Skeletal muscle satellite cell (primary cell): ENCODE measurements around the gene RBM41.
A peak's percentile ranks its signal among the peaks of the same experiment; 100 is the strongest.
"Not testable (repeated sequence)": the region's sequence is repeated elsewhere in the genome, so short reads cannot be mapped to it uniquely, and the experiment has no call there.

Experiments
- H3K27me3 ChIP-seq: 2 replicates; pipeline ENCODE4 v1.7.0; 2013; ENCODE audit warnings: low read length; ENCODE audit not compliant: control insufficient read depth, insufficient read depth
- H3K36me3 ChIP-seq: 2 replicates; pipeline ENCODE4 v1.7.0; 2013; ENCODE audit warnings: mild to moderate bottlenecking, control low read depth, low read length; ENCODE audit not compliant: insufficient read depth
- H3K4me1 ChIP-seq: 2 replicates; pipeline ENCODE4 v1.7.0; 2013; ENCODE audit warnings: low read length; ENCODE audit not compliant: control insufficient read depth, insufficient read depth
- H3K4me2 ChIP-seq: 2 replicates; pipeline ENCODE4 v1.7.0; 2013; ENCODE audit warnings: mild to moderate bottlenecking, low read length
- H3K4me3 ChIP-seq: 2 replicates; pipeline ENCODE4 v1.7.0; 2013; ENCODE audit warnings: low read length
- H3K9ac ChIP-seq: 2 replicates; pipeline ENCODE4 v1.7.0; 2013; ENCODE audit warnings: mild to moderate bottlenecking, low read depth, low read length, moderate library complexity
- H3K9me3 ChIP-seq: replicated peaks from 2 replicates; pipeline ENCODE4 v1.7.0; 2013; ENCODE audit warnings: mild to moderate bottlenecking, control low read depth, low read length

RBM41 gene

DNA sequence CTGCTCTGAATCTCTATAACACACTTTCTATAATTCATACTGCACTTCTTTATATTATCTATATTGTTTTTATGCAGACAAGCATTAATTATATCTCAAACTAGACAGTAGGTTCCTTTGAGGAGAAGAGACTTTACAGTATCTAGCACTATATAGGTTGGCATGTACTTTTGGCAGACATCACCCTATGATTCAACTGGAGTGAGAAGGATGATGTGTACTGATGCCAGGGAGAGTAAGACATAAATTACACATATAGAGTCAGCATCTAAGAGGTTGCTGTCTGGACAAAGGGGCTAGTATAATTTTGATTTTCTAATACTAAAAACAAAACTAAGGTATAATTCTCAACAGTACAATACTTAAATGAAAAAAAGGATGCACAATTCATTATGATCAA is 5.1 kb upstream of the RBM41 start:
- Histone ChIP-seq H3K27me3 (no peaks in the 10 kb centered on the region), H3K9ac (no peak overlapping the region), H3K36me3 (no peaks in the 10 kb centered on the region), H3K4me2 (no peak overlapping the region), H3K4me3 (no peak overlapping the region), H3K4me1 (no peaks in the 10 kb centered on the region), H3K9me3 (no peaks in the 10 kb centered on the region)

- no peaks in the 10 kb centered on the region for H3K4me1 ChIP-seq
- H3K9ac ChIP-seq, result no peak overlapping the region
- peaks cover under 1% of the 10 kb centered on the region for H3K27me3 ChIP-seq
- peak overlapping the region; percentile 92 for H3K4me3 ChIP-seq
- H3K36me3 ChIP-seq, result peaks cover 5% of the 10 kb centered on the region
- H3K9me3 ChIP-seq, result no peaks in the 10 kb centered on the region
- H3K4me2 ChIP-seq, result peak overlapping the region; percentile 82
Observed at GRCh38 chrX:107119283-107119682, 661 bp upstream of the RBM41 start.

GRCh38 chrX:107117993-107118321 is 665 bp downstream of the RBM41 start:
- peak overlapping the region; percentile 91 for H3K9ac ChIP-seq
- peak overlapping the region; percentile 92 for H3K4me3 ChIP-seq
- no peaks in the 10 kb centered on the region for H3K9me3 ChIP-seq

DNA sequence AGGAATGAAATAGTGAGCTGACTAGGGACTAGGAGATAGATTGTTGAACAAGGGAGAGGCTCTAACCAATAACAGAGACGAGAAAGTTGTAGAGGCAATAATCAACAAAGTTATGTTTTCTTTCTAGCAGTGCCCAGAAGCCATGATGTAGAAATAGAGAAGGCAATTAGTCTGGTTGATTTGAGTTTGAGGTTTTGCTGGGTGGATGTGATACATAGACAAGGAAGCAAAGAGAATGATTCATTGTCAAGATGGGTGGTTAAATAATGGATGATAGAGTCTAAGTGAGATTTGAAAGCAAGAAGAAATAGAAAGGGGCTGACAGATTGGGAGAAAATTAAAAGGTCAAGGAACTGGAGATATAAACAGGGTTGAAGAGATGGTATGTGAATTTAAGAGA is 11.2 kb downstream of the RBM41 start:
- no peak overlapping the region for H3K4me2 ChIP-seq
- H3K4me3 ChIP-seq, result no peak overlapping the region
- H3K4me1 ChIP-seq, result no peaks in the 10 kb centered on the region
- no peaks in the 10 kb centered on the region for H3K27me3 ChIP-seq
- no peak overlapping the region for H3K9ac ChIP-seq
- no peaks in the 10 kb centered on the region for H3K9me3 ChIP-seq
- peaks cover 4% of the 10 kb centered on the region for H3K36me3 ChIP-seq

More at GRCh38 chrX:107117993-107118321, 665 bp downstream of the RBM41 start:
- H3K27me3 ChIP-seq, result peaks cover 6% of the 10 kb centered on the region
- H3K36me3 ChIP-seq, result peaks cover 17% of the 10 kb centered on the region
- H3K4me2 ChIP-seq, result peak overlapping the region; percentile 82
- no peaks in the 10 kb centered on the region for H3K4me1 ChIP-seq

GRCh38 chrX:107102980-107103379 is 15.6 kb downstream of the RBM41 start:
- no peaks in the 10 kb centered on the region for H3K27me3 ChIP-seq
- H3K4me2 ChIP-seq, result no peak overlapping the region
- no peak overlapping the region for H3K4me3 ChIP-seq
- no peaks in the 10 kb centered on the region for H3K4me1 ChIP-seq
- no peaks in the 10 kb centered on the region for H3K9me3 ChIP-seq
- no peaks in the 10 kb centered on the region for H3K36me3 ChIP-seq
- no peak overlapping the region for H3K9ac ChIP-seq

DNA sequence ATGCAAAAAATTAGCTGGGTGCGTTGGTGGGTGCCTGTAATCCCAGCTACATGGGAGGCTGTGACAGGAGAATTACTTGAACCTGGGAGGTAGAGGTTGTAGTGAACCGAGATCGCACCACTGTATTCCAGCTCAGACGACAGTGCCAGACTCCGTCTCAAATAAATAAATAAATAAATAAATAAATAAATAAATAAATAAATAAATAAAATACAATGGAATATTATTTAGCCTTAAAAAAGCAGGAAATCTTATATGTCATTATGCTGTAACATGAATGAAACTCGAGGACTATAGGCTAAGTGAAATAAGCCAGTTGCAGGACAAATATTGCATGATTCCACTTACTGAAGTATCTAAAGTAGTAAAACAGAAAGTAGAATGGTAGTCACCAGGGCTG is 42.5 kb downstream of the RBM41 start:
- H3K9me3 ChIP-seq, result peaks cover 9% of the 10 kb centered on the region
- H3K4me3 ChIP-seq, result no peak overlapping the region
- no peaks in the 10 kb centered on the region for H3K36me3 ChIP-seq
- no peaks in the 10 kb centered on the region for H3K27me3 ChIP-seq
- H3K4me1 ChIP-seq, result no peaks in the 10 kb centered on the region
- no peak overlapping the region for H3K9ac ChIP-seq
- no peak overlapping the region for H3K4me2 ChIP-seq

- H3K9me3 ChIP-seq, H3K9ac ChIP-seq, H3K36me3 ChIP-seq, H3K4me1 ChIP-seq, H3K4me2 ChIP-seq, H3K27me3 ChIP-seq, H3K4me3 ChIP-seq: not testable (repeated sequence)
Observed at GRCh38 chrX:107057731-107058130, 60.9 kb downstream of the RBM41 start.

DNA sequence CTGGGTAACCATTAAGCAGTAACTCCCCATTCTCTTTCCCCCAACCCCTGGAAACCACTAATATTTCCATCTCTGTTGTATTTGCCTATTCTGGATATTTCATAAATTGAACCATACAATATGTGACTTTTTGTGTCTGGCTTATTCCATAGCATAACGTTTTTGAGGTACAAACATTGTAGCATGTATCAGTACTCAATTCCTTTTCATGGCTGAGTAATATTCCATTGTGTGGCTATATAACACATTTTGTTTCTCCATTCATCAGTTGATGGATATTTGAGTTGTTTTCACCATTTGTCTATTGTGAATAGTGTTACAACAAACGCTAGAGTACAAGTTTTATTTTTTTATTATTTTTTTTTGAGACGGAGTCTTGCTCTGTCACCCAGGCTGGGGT is 63.6 kb downstream of the RBM41 start:
- Histone ChIP-seq H3K27me3 (peaks cover 13% of the 10 kb centered on the region), H3K9me3 (no peaks in the 10 kb centered on the region), H3K4me3 (no peak overlapping the region), H3K9ac (no peak overlapping the region), H3K4me2 (no peak overlapping the region), H3K4me1 (no peaks in the 10 kb centered on the region), H3K36me3 (no peaks in the 10 kb centered on the region)

GRCh38 chrX:107050195-107050709 is 68.4 kb downstream of the RBM41 start:
- no peak overlapping the region for H3K4me2 ChIP-seq
- H3K4me3 ChIP-seq, result no peak overlapping the region
- peaks cover 2% of the 10 kb centered on the region for H3K9me3 ChIP-seq
- peaks cover 41% of the 10 kb centered on the region for H3K27me3 ChIP-seq
- H3K4me1 ChIP-seq, result no peaks in the 10 kb centered on the region
- H3K9ac ChIP-seq, result no peak overlapping the region
- H3K36me3 ChIP-seq, result no peaks in the 10 kb centered on the region

DNA sequence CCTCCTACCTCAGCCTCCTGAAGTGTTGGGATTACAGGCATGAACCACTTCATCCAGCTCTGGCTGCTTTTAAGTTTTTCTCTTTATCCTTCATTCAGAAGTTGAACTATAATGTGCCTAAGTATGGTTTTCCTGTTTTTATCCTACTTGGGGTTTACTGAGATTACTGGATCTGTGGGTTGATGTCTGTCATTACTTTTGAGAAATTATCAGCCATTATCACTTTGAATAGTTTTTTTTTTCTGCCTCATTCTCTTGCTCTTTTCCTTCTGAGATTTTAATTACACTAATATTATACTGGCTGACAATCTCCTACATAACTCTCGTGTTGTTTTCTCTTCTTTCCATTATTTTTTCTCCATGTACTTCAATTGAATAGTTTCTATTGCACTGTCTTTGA is 71.0 kb downstream of the RBM41 start:
- no peaks in the 10 kb centered on the region for H3K36me3 ChIP-seq
- H3K4me2 ChIP-seq, result no peak overlapping the region
- H3K9ac ChIP-seq, result no peak overlapping the region
- H3K27me3 ChIP-seq, result peaks cover 41% of the 10 kb centered on the region
- no peaks in the 10 kb centered on the region for H3K4me1 ChIP-seq
- H3K4me3 ChIP-seq, result no peak overlapping the region
- H3K9me3 ChIP-seq, result peaks cover 2% of the 10 kb centered on the region

DNA sequence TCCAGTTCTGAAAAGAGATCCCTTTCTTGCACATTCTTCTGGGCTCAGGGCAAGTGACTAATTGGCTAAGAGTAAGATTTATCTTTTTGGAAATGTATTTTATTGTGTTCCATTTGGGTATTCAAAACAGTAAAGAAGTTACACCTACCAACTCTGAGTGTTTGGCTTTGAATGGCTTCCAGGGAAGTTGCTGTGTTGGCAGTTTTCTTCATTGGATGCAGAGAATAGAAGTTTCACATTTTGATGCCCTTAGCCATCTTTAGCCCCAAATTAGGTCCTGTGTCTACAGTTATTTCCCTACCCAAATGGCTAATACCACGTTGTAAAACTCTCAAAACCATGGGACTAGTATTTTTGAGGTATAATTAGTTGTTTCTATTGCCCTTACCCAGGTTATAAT is 88.9 kb downstream of the RBM41 start:
- Histone ChIP-seq H3K4me2 (no peak overlapping the region), H3K36me3 (no peaks in the 10 kb centered on the region), H3K4me3 (no peak overlapping the region), H3K9ac (no peak overlapping the region), H3K4me1 (no peaks in the 10 kb centered on the region), H3K27me3 (peaks cover 13% of the 10 kb centered on the region), H3K9me3 (no peaks in the 10 kb centered on the region)

DNA sequence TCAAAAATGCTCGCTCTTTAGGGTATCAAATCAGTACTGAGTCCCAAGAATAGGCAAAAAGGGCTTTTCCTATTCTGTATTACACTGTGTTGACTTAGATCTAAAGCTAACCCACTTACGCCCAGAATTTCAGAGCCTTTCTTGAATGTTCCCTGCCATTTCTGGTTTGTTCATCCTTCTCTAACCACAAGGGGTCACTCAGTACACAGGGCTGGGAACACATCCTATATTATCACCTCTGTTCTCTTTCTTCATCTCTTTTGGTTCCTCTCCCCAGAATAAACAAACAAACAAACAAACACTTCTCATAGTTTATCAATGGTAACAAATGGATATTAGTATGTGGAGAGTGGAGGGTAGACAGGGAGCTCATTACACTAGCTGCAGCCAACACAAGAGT is 93.1 kb downstream of the RBM41 start:
- Histone ChIP-seq H3K4me2 (no peak overlapping the region), H3K9me3 (no peaks in the 10 kb centered on the region), H3K4me1 (no peaks in the 10 kb centered on the region), H3K9ac (no peak overlapping the region), H3K36me3 (no peaks in the 10 kb centered on the region), H3K27me3 (peaks cover 18% of the 10 kb centered on the region), H3K4me3 (no peak overlapping the region)
